Measurements from ENCODE around the gene LY6G5C.
A peak's percentile ranks its signal among the peaks of the same experiment; 100 is the strongest.

Gene LY6G5C

DNA sequence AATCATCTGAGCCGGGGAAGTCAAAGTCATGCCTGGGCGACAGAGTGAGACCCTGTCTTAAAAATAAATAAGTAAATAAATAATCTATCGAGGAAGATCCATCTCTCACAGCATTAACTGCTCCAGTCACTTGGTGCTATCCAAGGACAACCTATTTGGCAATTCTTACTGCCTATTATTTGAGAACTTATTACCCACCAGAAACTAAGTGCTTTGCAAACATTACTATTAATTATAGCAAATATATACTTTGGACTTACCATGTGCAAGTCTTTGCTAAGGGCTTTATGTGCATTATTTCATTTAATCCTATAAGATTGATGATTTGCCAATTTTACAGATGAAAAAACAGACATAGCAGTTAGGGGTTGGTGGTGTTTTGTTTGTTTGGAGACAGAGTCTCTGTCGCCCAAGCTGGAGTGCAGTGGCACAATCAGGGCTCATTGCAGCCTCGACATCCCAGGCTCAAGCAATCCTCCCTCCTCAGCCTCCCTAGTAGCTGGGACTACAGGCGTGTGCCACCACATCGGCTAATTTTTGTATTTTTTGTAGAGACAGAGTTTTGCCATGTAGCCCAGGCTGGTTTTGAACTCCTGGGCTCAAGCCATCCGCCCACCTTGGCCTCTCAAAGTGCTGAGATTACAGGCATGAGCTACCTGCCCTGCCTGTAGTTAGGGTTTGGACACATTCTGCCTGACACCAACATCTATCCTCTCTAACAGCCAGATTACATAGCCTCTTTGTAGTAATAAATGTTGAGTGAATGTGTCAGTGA lies 26.1 kb downstream of the LY6G5C start:
- peak overlapping the region; percentile 95 for H3K27ac ChIP-seq

GRCh38 chr6:31652925-31653724 lies 27.7 kb downstream of the LY6G5C start:
- TF ChIP-seq ZFX (IDR thresholded peaks at IDR 0.05; ENCODE audit: borderline replicate concordance) (no peak), CTCF (IDR thresholded peaks at IDR 0.05) (no peak)
- peak overlapping the region; percentile 95 for H3K27ac ChIP-seq

More for the DNA sequence above, 26.1 kb downstream of the LY6G5C start:
- TF ChIP-seq CTCF (IDR thresholded peaks at IDR 0.05) (no peak), ZFX (IDR thresholded peaks at IDR 0.05; ENCODE audit: borderline replicate concordance) (no peak)

DNA sequence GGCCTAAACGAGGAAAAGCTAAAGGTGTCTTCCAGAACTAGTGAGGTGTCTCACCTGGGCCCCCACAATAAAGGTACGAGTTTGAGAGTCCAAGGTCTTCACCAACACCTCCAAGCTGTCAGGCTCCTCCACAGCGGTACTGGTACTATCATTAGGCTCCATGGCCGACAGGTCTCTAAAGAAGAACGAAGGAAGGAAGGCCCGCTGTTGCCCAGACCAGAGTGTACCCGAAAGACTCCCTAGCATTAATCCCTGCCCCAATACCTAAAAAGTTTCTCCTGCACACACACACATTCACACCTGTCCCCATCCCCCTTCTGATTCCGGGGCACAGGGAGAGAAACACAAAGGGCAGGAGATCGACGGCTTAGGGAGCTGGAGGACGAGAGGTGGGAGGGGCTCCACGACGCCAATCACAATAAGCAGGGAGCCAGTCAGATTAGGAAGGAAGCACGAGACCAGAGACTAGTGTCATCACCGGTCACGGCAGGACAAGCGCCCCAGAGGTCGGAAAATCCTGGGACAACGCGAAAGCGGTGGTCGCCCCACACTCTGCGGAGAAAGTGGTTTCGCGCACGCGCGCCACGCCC lies 29.2 kb downstream of the LY6G5C start:
- no peak for TF ChIP-seq ZFX (IDR thresholded peaks at IDR 0.05; ENCODE audit: borderline replicate concordance)
- H3K27ac ChIP-seq, result peak overlapping the region; percentile 95

GRCh38 chr6:31645325-31645724 lies 35.5 kb downstream of the LY6G5C start:
- no peak overlapping the region for H3K27ac ChIP-seq
- TF ChIP-seq CTCF (IDR thresholded peaks at IDR 0.05) (no peak), ZFX (IDR thresholded peaks at IDR 0.05; ENCODE audit: borderline replicate concordance) (no peak)

GRCh38 chr6:31643818-31644454 lies 36.9 kb downstream of the LY6G5C start:
- H3K27ac ChIP-seq, result no peak overlapping the region
- no peak for TF ChIP-seq ZFX (IDR thresholded peaks at IDR 0.05; ENCODE audit: borderline replicate concordance)
- no peak for TF ChIP-seq CTCF (IDR thresholded peaks at IDR 0.05)

DNA sequence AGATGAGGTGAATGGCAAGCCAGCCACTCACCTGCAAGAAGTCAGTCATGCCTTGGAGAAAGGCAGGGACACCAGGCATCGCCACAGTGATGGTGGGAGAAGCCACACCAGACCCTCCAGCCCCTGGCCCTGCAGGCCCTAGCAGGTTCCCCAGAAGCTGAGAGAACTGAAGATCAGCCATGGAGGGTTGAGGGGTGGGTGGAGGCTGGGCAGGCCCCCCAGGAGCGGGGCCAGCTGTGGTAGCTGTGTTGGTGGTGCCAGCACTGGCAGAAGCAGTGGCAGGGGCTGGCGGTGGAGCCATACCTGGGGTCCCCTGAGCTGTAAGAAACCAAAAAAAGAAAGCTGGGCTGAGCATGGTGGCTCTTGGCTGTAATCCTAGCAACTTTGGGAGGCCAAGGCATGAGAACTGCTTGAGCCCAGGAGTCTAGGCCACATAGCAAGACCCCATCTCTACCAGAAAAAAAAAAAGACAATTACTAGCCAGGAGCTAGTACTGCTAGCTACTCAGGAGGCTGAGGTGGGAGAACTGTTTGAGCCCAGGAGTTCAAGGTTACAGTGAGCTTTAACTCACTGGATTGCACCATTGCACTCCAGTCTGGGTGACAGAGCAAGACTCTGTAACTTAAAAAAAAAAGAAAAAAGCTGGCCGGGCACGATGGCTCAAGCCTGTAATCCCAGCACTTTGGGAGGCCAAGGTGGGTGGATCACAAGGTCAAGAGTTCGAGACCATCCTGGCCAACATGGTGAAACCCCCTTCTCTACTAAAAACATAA lies 37.9 kb downstream of the LY6G5C start:
- H3K27ac ChIP-seq, result no peak overlapping the region
- TF ChIP-seq ZFX (IDR thresholded peaks at IDR 0.05; ENCODE audit: borderline replicate concordance), result no peak
- TF ChIP-seq CTCF (IDR thresholded peaks at IDR 0.05), result no peak

DNA sequence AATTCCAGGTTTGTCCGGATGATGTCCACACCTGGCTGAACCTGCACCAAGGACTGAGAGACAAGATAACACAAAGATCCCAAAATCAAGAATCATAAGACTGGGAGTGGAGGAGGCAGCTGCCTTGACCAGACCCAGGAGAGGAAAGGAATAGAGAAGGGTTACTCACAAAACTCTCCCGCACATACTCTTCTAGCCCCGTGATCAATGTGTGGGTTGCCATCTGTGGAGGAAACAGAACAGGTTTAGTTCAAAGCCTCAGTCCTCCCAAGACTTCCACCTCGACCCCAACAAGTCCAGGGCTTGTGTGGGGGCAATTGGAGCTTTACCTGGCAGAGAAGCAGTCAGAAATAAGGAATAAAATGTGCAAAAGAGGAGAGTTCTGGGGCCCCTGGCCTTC lies 39.5 kb downstream of the LY6G5C start:
- TF ChIP-seq ZFX (IDR thresholded peaks at IDR 0.05; ENCODE audit: borderline replicate concordance), result no peak
- no peak for TF ChIP-seq CTCF (IDR thresholded peaks at IDR 0.05)
- H3K27ac ChIP-seq, result no peak overlapping the region
